OCI-LY1 (cell line): ENCODE measurements around the gene LDLRAD1.

Experiments
- H2AFZ ChIP-seq: fragments of 200-600 bp; sonication (generic), shearing (Covaris generic); 2 replicates; pipeline ENCODE4 v1.6.0; 2014; ENCODE audit warnings: antibody characterized with exemption, mild to moderate bottlenecking, low read length
- H3F3A ChIP-seq: fragments of 200-600 bp; sonication (generic), shearing (Covaris generic); 2 replicates; pipeline ENCODE4 v1.6.0; 2014; ENCODE audit warnings: mild to moderate bottlenecking, antibody characterized with exemption, low read length, moderate library complexity; ENCODE audit not compliant: insufficient read depth
- H3K27ac ChIP-seq: fragments of 200-600 bp; sonication (generic); 2 replicates; pipeline ENCODE4 v1.5.1; 2014; ENCODE audit warnings: low read length, mixed run types, mild to moderate bottlenecking, low read depth; ENCODE audit not compliant: poor library complexity, severe bottlenecking
- H3K27me3 ChIP-seq: fragments of 200-600 bp; sonication (generic); 2 replicates; pipeline ENCODE4 v1.6.0; 2014; ENCODE audit warnings: antibody characterized with exemption, mild to moderate bottlenecking, low read length, moderate library complexity; ENCODE audit not compliant: insufficient read depth
- H3K36me3 ChIP-seq: fragments of 200-600 bp; sonication (generic); 2 replicates; pipeline ENCODE4 v1.6.1; 2014; ENCODE audit warnings: mild to moderate bottlenecking, antibody characterized with exemption, low read length, moderate library complexity, mixed read lengths; ENCODE audit not compliant: insufficient read depth
- H3K4me1 ChIP-seq: fragments of 200-600 bp; sonication (generic); 2 replicates; pipeline ENCODE4 v1.5.1; 2014; ENCODE audit warnings: mild to moderate bottlenecking, low read length, moderate library complexity; ENCODE audit not compliant: insufficient read depth, severe bottlenecking
- H3K4me2 ChIP-seq: fragments of 200-600 bp; sonication (generic), shearing (Covaris generic); 2 replicates; pipeline ENCODE4 v1.6.1; 2014; ENCODE audit warnings: low read length
- H3K4me3 ChIP-seq: fragments of 200-600 bp; sonication (generic); 2 replicates; pipeline ENCODE4 v1.5.1; 2014; ENCODE audit warnings: low read length, low read depth, mild to moderate bottlenecking, mixed read lengths; ENCODE audit not compliant: poor library complexity, severe bottlenecking
- H3K79me2 ChIP-seq: fragments of 200-600 bp; shearing (Covaris generic); 2 replicates; pipeline ENCODE4 v1.6.1; 2016; ENCODE audit warnings: mixed run types, low read length, mixed read lengths; ENCODE audit not compliant: insufficient read depth
- H3K9ac ChIP-seq: fragments of 200-600 bp; sonication (generic), shearing (Covaris generic); 2 replicates; pipeline ENCODE4 v1.6.1; 2014; ENCODE audit warnings: mild to moderate bottlenecking, low read length, mixed read lengths
- H3K9me2 ChIP-seq: fragments of 200-600 bp; sonication (generic), shearing (Covaris generic); 2 replicates; pipeline ENCODE4 v1.6.1; 2014; ENCODE audit warnings: low read depth, mild to moderate bottlenecking, low read length, mixed read lengths
- H3K9me3 ChIP-seq: fragments of 200-600 bp; shearing (Covaris generic); 2 replicates; pipeline ENCODE4 v1.6.1; 2014; ENCODE audit warnings: low read length, mixed read lengths
- H4K20me1 ChIP-seq: fragments of 200-600 bp; sonication (generic), shearing (Covaris generic); 2 replicates; pipeline ENCODE4 v1.6.0; 2016; ENCODE audit warnings: mild to moderate bottlenecking, low read length; ENCODE audit not compliant: insufficient read depth
- EZH2 ChIP-seq: fragments of 200-600 bp; sonication (generic), shearing (Covaris generic); IDR thresholded peaks from 2 replicates; pipeline ENCODE4 v1.8.0; 2017; ENCODE audit warnings: borderline replicate concordance, mixed run types, mild to moderate bottlenecking, antibody characterized with exemption, low read length, moderate library complexity, mixed read lengths
- TF ChIP-seq, protein P1 (sequence below): fragments of 200-600 bp; sonication (generic), shearing (Covaris generic); IDR thresholded peaks from 2 replicates; pipeline ENCODE4 v1.5.1; 2017; ENCODE audit warnings: mild to moderate bottlenecking, antibody characterized with exemption, low read length, moderate library complexity, mixed read lengths

The LDLRAD1 gene

DNA sequence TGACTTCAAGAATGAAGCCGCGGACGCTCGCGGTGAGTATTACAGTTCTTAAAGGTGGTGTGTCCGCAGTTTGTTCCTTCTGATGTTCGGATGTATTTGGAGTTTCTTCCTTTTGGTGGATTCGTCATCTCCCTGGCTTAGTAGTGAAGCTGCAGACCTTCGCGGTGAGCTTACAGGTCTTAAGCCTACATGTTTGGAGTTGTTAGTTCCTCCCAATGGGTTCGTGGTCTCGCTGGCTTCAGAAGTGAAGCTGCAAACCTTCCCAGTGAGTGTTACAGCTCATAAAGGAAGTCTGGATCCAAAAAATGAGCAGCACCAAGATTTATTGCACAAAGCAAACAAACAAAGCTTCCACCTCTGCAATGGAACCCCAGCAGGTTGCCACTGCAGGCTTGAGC is 14.7 kb downstream of the LDLRAD1 start:
- Histone ChIP-seq H3K9ac (no peak overlapping the region), H2AFZ (no peak overlapping the region), H3K4me1 (no peaks in the 10 kb centered on the region), H3K4me3 (no peak overlapping the region), H3K79me2 (no peaks in the 10 kb centered on the region), H3K9me2 (no peaks in the 10 kb centered on the region), H4K20me1 (no peaks in the 10 kb centered on the region), H3K36me3 (no peaks in the 10 kb centered on the region), H3K4me2 (no peak overlapping the region), H3K9me3 (no peaks in the 10 kb centered on the region), H3K27ac (no peak overlapping the region), H3F3A (no peaks in the 10 kb centered on the region), H3K27me3 (peaks cover 8% of the 10 kb centered on the region; the same call in 1 of the 2 replicates)
- TF ChIP-seq, protein P1, sequence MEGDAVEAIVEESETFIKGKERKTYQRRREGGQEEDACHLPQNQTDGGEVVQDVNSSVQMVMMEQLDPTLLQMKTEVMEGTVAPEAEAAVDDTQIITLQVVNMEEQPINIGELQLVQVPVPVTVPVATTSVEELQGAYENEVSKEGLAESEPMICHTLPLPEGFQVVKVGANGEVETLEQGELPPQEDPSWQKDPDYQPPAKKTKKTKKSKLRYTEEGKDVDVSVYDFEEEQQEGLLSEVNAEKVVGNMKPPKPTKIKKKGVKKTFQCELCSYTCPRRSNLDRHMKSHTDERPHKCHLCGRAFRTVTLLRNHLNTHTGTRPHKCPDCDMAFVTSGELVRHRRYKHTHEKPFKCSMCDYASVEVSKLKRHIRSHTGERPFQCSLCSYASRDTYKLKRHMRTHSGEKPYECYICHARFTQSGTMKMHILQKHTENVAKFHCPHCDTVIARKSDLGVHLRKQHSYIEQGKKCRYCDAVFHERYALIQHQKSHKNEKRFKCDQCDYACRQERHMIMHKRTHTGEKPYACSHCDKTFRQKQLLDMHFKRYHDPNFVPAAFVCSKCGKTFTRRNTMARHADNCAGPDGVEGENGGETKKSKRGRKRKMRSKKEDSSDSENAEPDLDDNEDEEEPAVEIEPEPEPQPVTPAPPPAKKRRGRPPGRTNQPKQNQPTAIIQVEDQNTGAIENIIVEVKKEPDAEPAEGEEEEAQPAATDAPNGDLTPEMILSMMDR = no peak
- TF ChIP-seq EZH2 = no peak

DNA sequence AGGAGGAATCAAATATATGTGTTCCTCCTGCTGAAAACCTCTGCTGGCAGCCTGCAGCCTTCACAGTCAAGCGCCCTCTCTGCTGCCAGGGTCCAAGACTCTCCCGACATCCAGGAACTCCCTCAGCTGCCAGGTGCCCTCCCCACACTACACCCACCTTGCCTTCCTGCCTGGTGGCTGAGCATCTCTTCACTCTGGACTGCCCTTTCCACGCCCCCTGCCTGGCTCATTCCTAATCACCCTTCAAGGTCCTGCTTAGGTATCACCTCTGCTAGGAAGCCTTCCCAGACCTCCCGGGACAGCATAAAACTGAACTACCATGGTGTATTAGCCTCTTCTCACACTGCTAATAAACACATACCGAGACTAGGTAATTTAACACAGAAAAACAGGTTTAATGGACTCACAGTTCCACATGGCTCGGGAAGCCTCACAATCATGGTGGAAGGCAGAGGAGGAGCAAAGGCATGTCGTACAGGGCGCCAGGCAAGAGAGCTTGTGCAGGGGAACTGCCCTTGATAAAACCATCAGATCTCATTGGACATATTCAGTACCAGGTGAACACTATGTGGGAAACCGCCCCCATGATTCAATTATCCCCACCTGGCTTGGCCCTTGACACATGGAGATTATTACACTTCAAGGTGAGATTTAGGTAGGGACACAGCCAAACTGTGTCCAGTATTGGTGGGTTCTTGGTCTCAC is 15.3 kb downstream of the LDLRAD1 start:
- no peaks in the 10 kb centered on the region for H3K9me3 ChIP-seq
- no peaks in the 10 kb centered on the region for H3F3A ChIP-seq
- no peaks in the 10 kb centered on the region for H3K79me2 ChIP-seq
- TF ChIP-seq, protein P1 = no peak
- no peak for TF ChIP-seq EZH2
- H3K4me3 ChIP-seq = no peak overlapping the region
- H3K27ac ChIP-seq = no peak overlapping the region
- H3K27me3 ChIP-seq = peaks cover 8% of the 10 kb centered on the region; the same call in 1 of the 2 replicates
- no peak overlapping the region for H2AFZ ChIP-seq
- no peaks in the 10 kb centered on the region for H4K20me1 ChIP-seq
- no peaks in the 10 kb centered on the region for H3K9me2 ChIP-seq
- no peak overlapping the region for H3K4me2 ChIP-seq
- no peaks in the 10 kb centered on the region for H3K36me3 ChIP-seq
- no peaks in the 10 kb centered on the region for H3K4me1 ChIP-seq
- no peak overlapping the region for H3K9ac ChIP-seq

DNA sequence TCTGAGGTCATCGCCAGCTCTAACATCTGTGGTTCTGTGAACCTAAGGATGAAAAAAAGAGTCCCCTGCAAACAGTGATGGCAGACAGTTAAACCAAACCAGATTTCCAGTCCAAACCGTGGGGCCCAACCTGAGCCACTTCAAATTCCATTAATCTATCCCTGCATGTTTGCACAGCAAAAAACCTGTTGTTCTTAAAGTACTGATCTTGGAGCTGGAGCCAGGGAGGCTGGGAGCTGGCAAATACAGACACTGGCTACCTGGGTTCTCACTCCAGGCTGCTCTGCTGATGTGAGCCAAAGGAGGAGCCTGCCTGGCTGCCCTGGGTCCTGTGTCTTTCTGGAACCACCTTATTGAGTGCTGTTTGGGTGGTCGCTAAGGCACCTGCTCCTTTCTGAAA is 16.4 kb downstream of the LDLRAD1 start:
- H2AFZ ChIP-seq = no peak overlapping the region
- H3K36me3 ChIP-seq = no peaks in the 10 kb centered on the region
- H3K9me2 ChIP-seq = no peaks in the 10 kb centered on the region
- TF ChIP-seq, protein P1 = no peak
- TF ChIP-seq EZH2 = no peak
- no peaks in the 10 kb centered on the region for H3F3A ChIP-seq
- H3K79me2 ChIP-seq = no peaks in the 10 kb centered on the region
- H3K4me2 ChIP-seq = no peak overlapping the region
- H3K9ac ChIP-seq = no peak overlapping the region
- H3K9me3 ChIP-seq = no peaks in the 10 kb centered on the region
- no peak overlapping the region for H3K27ac ChIP-seq
- H3K4me1 ChIP-seq = no peaks in the 10 kb centered on the region
- peaks cover 8% of the 10 kb centered on the region; the same call in 1 of the 2 replicates for H3K27me3 ChIP-seq
- no peaks in the 10 kb centered on the region for H4K20me1 ChIP-seq
- H3K4me3 ChIP-seq = no peak overlapping the region
